GM19193 (cell line): ENCODE data around the gene TAF3.

Experiments used
- POLR2A ChIP-seq: IDR thresholded peaks from 4 replicates; pipeline ENCODE4 v1.6.1; 2011; ENCODE audit not compliant: insufficient read depth, insufficient read length; ENCODE audit errors: extremely low read depth

The TAF3 gene

DNA sequence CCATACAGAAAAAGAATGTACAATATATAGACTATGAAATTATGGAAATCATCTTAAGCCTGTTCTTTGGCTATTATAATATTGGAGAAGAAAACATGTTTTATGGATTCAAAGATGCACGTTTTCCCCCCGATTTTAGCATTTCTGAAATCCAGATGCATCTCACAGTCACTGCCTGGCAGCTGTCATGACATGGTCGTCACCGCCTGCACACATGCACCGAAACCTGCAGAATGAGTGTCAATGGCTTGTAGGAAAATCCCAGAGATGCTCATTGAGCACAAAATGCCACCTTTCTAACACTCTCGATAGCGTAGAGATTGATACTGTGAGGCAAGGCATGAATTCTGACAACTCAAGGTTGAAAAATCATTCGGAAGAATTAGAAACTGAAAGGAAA, 115.5 kb downstream of the TAF3 start:
- no peak for TF ChIP-seq POLR2A

DNA sequence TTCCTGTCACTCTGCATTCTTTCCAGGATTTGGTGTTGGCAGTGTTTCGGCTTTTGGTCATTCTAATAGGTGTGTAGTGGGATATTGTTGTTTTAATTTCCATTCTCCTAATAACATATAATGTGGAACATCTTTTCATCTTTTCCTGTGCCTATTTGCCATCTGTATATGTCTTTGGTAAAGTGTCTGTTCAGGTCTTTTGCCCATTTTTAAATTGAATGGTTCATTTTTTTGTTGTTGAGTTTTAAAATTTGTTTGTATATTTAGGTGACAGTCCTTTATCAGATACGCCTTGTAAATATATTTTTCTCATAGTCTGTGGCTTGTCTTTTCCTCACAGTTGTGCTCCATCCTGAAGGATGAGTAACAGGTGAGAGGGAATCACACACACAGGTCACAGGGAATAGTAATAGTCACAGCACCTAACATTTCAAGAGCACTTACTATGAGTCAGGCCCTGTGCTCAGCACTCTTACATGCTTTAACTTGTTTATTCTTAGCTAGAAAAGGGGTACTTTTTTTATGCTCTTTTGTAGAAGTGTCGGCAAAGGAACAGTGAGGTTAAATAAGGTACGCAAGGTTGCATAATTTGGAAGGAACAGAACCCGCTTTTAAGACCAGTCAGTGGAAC, 119.1 kb downstream of the TAF3 start:
- TF ChIP-seq POLR2A = no peak

- TF ChIP-seq POLR2A = no peak
Observed at GRCh38 chr10:7941576-7941975, 123.3 kb downstream of the TAF3 start.

DNA sequence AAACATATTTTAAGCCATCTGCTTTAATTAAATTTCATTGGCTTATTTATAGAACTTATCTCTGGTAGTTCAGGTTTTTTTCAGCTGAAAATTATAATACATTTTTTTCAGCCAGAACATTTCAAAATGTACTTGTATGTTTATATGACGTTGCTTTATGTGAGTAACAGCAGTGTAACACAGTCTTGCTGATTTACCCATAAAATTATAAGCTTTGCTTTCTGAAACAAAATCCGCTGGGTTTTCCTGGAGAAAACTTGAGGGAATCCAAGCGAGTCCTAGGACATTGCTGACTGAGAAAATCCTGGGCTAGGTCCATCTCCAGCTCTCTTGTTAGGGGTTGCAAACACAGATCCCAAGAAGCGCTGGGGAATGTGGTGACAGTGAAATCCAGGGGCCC, 124.0 kb downstream of the TAF3 start:
- TF ChIP-seq POLR2A = no peak

DNA sequence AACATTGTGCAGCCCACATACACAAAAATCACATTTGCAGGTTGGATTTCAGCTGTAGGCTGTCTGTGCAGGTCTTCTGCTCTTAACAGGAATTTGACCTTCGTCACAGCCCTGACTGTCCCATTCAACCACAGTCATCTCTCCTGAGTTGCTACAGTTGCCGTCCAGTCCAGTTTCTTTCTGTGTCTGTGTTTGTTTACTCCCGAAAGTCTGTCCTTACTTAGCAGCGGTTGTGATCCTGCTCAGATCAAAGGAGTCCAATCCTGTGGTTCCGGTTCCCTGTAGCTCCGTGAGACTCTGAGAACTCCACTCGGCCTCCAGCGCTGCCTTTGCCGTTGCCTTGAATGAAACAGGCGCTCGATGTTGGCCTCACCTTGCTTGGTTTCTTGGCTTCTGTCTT, 124.6 kb downstream of the TAF3 start:
- TF ChIP-seq POLR2A = no peak

- TF ChIP-seq POLR2A = no peak
Observed at GRCh38 chr10:7944215-7944480, 125.8 kb downstream of the TAF3 start.

DNA sequence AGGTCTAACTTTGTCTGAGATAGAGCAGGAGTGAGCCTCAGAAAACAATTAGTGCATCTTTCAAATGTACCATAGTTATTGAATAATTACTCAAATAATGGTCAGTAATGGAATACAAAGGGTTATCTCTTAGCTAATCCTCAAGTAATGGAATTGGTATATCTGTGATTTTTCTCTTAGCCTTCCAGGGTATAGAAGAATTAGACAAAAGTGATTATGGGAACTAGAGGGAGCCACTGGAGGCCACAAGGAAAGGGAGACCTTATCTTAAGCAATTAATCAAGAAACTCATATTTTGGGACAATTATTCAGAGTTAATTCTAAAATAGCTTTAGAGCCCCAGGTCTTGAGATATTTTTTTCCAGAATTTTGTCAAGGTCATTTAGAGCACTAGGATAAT, 126.2 kb downstream of the TAF3 start:
- TF ChIP-seq POLR2A = no peak

DNA sequence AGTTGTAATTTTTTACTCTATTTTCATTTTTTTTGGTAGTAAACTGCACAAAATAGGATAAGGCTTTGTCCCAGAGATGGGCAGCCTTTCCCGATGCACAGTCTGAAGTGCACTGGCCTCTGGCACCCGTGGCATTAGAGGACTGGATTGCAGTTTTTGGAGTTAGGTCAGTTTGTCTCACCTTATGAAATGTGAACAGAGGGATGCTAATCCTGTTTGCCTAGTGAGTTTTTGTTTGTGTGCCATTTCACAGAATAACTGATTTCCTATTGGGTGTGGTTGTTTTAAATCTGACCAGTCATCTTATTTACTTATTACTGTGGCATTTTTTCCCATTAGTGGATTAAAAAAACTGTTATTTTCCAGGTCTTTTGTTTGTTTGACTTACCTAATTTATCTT, 126.7 kb downstream of the TAF3 start:
- no peak for TF ChIP-seq POLR2A

DNA sequence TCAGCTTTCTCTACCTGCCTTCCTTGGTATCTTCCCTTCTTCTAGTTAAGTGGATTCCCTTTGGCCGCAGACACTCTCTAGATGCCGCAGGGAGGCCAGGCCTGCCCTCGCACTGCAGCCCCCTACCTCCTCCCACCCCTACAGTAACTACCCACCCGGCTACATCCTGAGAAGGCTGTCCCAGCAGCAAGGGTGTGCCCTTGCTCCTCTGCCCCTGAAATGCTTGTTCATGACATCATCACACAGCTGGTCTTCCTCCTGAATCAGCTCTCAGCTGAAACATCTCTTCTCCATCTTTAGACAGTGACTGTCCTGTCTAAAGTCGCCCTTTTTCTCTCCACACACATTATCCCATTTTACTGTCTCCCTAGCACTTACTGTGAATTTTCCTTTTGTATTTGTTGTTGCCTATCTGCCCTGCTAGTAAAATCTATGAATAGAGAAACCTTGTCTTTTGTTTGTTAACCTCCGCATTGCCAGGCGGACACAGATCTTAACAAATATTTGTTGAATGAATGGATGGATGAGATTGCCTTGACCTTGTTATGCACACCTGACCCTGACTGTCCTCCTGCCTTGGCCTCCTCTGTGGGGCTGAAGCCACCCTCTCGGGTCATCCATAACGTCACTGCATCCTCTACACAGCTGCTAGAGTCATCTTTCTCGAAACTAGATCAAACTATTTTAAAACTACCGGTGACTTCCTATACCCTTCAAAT, 127.3 kb downstream of the TAF3 start:
- no peak for TF ChIP-seq POLR2A

DNA sequence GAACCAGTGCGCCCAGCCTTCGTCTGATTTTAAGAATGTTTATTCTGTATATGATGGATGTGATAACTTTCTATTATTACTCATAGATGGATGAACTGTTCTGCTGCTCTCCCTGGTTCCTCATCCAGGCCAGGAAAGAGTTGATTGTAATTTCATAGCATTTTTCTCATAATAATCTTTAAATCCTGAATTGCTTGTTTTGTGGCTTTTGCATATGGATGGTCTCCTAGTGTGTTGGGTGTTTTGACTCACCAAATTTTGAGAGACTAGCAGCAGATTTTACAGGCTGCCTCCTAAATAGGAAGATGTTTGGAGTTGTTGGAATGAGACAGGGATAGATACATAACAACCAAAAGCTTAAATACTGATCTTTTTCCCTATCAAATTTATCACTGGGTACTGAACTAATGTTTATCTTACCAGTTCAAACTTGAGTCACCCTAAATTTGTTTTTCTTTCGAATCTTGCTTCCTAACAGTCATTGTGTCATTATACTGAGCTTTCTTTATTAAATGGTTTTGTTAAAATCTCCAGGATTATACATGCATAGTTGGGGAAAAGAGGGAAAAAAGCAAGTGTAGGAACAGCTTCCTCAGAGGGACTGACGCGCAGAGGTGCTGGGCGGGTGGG, 130.2 kb downstream of the TAF3 start:
- TF ChIP-seq POLR2A = no peak

DNA sequence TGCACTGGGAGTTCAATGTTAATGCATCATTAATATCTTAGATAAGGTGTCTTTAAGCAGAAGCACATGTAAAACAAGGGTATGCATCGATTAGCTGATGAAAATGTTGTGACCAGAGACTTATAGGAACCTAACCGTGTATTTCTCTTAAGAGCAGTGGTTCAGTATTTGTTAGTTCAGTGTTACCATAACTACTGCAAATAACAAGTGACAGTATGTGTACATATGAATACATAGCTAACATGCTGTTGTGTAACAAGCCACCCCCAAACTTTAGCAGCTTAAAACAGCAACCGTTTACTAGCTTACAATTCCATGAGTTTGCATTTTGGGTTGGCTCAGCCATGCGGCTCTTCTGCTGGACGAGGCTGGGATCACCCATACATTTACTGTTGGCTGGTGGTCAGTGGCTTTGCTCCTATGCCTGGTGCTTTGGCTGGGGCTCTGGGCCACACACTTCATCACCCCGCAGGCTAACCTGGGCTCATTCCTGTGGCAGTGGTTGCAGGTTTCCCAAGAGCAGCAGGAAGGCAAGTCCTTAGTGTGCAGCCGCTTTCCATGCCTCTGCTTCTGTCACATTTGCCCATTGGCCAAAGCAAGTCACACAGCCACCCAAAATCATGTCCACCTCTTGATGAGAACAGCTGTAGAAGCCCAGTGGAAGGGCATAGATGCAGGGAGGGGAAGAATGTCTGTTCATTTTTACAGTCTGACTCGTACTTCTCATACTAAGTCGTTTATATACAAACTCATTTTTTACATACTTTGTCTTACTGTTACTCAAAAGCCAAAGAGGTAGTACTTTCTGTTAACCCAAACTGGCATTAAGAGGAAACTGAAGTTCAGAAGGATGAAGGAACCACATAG, 132.9 kb downstream of the TAF3 start:
- TF ChIP-seq POLR2A = no peak

- no peak for TF ChIP-seq POLR2A
Observed at GRCh38 chr10:7952266-7952665, 134.0 kb downstream of the TAF3 start.

DNA sequence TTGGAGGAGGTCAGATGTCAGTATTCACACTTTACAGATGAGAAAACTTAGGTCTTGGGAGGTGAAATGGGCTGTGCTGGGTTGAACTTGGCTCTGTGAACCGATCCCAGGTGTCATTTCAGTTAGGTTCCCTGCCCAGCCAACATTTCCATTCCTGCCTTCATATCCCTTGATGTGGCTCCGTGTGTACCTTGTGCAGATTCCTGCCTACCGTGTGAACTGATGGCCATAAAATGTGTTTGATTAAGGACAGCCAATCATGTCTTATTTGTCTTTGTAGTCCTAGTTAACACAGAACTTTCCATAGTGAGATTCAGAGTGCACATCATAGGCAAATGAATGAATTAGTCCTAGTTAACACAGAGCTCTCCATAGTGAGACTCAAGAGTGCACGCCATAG, 135.1 kb downstream of the TAF3 start:
- no peak for TF ChIP-seq POLR2A

DNA sequence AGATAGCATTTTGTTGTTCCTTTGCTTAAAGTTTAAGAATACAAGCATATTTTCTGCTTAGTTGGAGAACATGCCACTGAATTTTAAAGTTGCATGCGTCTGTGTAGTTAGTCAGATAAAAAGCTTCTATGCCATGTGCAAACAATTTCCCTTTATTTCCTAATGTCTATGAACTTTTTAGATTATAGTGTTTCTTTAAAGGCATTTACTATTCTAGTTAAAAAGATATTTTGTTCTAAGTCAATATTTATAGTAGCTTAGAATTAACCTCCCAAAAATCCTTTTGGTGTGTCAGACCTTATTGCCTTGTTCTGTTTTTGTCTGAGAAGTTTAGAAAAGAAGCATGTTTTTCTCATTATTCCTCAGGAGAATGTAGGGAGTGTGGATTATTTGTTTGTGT, 137.1 kb downstream of the TAF3 start:
- TF ChIP-seq POLR2A = no peak

DNA sequence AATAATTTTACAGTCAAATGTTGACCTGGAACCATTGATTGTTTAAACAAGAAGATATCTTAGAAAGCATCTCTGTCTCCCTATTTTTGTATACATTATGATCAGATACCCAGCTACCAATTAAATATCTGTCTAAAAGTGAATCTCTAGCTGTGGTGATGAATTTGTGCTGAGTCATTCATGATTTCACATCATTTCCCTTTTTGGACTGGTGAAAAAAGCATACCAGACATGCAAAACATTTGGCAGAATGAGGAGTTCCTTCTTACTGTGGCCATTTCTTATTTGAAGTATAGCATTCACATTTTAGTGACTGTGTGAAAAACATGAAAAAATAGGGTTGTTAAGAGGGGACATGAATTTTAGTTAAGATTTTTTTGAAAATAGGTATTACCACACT, 138.2 kb downstream of the TAF3 start:
- TF ChIP-seq POLR2A = no peak
